Ishikawa (cell line): Measurements from ENCODE around the gene MPV17L2.

Experiments used
- CEBPB ChIP-seq: IDR thresholded peaks from 2 replicates; pipeline ENCODE4 v1.6.1; 2012
- CREB1 ChIP-seq: IDR thresholded peaks from 2 replicates; pipeline ENCODE4 v1.6.1; 2012; ENCODE audit warnings: low read depth
- EGR1 ChIP-seq: IDR thresholded peaks from 2 replicates; pipeline ENCODE4 v1.6.1; 2012
- EP300 ChIP-seq: IDR thresholded peaks from 2 replicates; pipeline ENCODE4 v1.6.1; 2012; ENCODE audit warnings: borderline replicate concordance
- FOXM1 ChIP-seq: IDR thresholded peaks from 2 replicates; pipeline ENCODE4 v1.6.1; 2012; ENCODE audit warnings: low read depth, borderline replicate concordance
- MAX ChIP-seq: IDR thresholded peaks from 2 replicates; pipeline ENCODE4 v1.6.1; 2012
- NFIC ChIP-seq: IDR thresholded peaks from 2 replicates; pipeline ENCODE4 v1.6.1; 2012
- RAD21 ChIP-seq: IDR thresholded peaks from 2 replicates; pipeline ENCODE4 v1.6.1; 2012; ENCODE audit warnings: low read depth
- REST ChIP-seq: IDR thresholded peaks from 2 replicates; pipeline ENCODE4 v1.6.1; 2012; ENCODE audit warnings: low read depth, mild to moderate bottlenecking
- TAF1 ChIP-seq: IDR thresholded peaks from 2 replicates; pipeline ENCODE4 v1.6.1; 2012; ENCODE audit warnings: low read depth, mild to moderate bottlenecking
- TCF12 ChIP-seq: IDR thresholded peaks from 2 replicates; pipeline ENCODE4 v1.6.1; 2012; ENCODE audit warnings: low read depth
- TEAD4 ChIP-seq: IDR thresholded peaks from 2 replicates; pipeline ENCODE4 v1.6.1; 2012
- YY1 ChIP-seq: IDR thresholded peaks from 2 replicates; pipeline ENCODE4 v1.6.1; 2012; ENCODE audit warnings: low read depth
- ZBTB7A ChIP-seq: IDR thresholded peaks from 2 replicates; pipeline ENCODE4 v1.6.1; 2012; ENCODE audit warnings: low read depth
- TF ChIP-seq, protein P1 (sequence below): IDR thresholded peaks from 2 replicates; pipeline ENCODE4 v1.6.1; 2012

MPV17L2 gene

GRCh38 chr19:18145391-18145999 lies 47.5 kb upstream of the MPV17L2 start:
- no peak for TF ChIP-seq FOXM1

DNA sequence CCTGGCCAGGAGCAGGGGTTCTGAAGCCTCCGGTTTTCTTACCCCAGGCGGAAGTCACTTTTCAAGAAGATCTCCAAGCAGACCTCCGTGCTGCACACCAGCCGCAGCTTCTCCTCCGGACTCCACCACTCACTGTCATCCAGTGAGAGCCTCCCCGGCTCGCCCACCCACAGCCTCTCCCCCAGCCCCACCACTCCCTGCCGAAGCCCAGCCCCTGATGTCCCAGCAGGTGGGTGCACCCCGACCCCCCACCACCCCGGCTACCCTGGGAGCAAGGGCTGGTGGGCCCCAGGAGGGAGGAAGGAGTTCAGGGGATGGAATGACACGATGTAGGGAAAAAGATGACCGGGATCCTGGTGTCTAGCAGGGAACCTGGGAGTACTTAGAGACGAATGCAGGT lies 45.6 kb upstream of the MPV17L2 start:
- TF ChIP-seq TCF12 (no peak), REST (no peak), EGR1 (no peak), RAD21 (no peak), MAX (no peak), TEAD4 (no peak), TAF1 (no peak), CEBPB (no peak), FOXM1 (no peak), ZBTB7A (no peak), CREB1 (no peak), NFIC (no peak), YY1 (no peak), EP300 (no peak)
- TF ChIP-seq, protein P1, sequence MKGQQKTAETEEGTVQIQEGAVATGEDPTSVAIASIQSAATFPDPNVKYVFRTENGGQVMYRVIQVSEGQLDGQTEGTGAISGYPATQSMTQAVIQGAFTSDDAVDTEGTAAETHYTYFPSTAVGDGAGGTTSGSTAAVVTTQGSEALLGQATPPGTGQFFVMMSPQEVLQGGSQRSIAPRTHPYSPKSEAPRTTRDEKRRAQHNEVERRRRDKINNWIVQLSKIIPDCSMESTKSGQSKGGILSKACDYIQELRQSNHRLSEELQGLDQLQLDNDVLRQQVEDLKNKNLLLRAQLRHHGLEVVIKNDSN, result no peak

- TF ChIP-seq, protein P1, result no peak
Observed at GRCh38 chr19:18149596-18149975, 43.4 kb upstream of the MPV17L2 start.

DNA sequence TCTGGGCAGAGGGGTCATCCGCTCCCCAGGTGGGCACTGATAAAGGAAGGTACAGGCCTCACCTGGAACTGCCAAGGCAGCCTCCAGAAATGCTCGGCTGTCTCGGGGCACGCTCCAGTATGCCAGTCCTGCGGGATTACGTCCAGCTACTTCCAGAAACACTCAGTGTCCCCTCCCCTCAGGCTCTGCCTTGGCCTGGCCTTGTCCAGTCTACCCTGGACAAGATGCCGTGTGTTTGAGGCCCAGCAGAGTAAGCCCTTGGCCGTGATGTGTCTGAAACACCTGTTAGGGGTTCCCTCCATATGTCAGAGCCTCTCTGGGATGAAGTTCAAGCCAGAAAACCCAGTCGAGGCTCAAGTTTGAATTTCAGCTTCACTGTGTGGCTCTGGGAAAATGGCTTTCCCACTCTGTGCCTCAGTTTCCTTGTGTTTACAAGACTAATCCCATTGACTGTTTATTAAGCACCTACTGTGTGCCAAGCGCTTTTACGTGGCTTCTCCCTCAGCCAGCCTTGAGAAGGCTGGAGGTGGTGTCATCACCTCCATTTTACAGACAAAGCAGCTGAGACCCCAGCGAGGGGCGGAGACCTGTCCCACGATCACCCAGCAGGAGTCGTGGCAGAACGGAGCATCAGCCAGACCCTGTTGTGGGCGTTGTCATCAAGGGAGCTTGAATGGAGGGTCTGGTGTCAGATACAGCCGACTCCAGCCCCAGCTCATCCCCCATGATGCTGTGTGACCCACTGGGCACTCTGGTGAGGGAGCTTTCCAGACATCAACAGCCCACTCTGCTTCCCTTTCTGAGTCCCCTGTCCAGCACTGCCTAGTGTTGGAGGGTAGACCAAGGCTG lies 42.0 kb upstream of the MPV17L2 start:
- TF ChIP-seq CEBPB (no peak), TAF1 (no peak), TEAD4 (no peak), EGR1 (no peak), NFIC (no peak), REST (no peak), TCF12 (no peak), RAD21 (no peak), EP300 (no peak), MAX (no peak), ZBTB7A (no peak), FOXM1 (no peak)
- TF ChIP-seq, protein P1, result no peak

DNA sequence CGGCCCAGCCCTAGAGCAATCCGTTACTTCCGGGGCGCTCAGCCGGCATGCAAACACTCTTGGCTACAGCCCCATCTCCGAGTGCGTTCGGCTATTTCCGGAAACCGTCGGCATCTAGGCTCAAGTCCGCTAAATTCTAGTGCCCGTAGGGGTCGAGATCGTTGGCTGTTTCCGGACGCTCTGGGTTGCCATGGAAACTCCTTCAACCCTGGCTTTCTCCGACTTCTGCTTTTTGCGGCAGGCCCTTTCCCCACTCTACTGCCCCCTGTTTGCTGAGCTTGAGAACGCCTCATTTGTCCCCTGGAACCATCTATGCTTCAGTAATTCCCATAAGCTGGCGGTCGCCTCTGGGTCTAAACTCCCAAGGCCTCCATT lies 40.6 kb upstream of the MPV17L2 start:
- no peak for TF ChIP-seq MAX
- no peak for TF ChIP-seq REST
- TF ChIP-seq TCF12, result no peak
- TF ChIP-seq CREB1, result no peak
- TF ChIP-seq FOXM1, result no peak
- no peak for TF ChIP-seq CEBPB
- TF ChIP-seq TAF1, result no peak; the same call in 1 of the 2 replicates
- TF ChIP-seq YY1, result peak; percentile 8; the same call in 1 of the 2 replicates
- peak; percentile 22; the same call in 1 of the 2 replicates for TF ChIP-seq RAD21
- TF ChIP-seq TEAD4, result peak; percentile 38; the same call in 1 of the 2 replicates
- TF ChIP-seq EP300, result no peak
- no peak; the same call in 1 of the 2 replicates for TF ChIP-seq ZBTB7A
- no peak for TF ChIP-seq EGR1
- TF ChIP-seq NFIC, result no peak
- TF ChIP-seq, protein P1, result no peak
